Hematopoietic multipotent progenitor cell treated with erythropoietin and hydrocortisone succinate and interleukin-3 and kit ligand, for 15 days (in vitro differentiated cells): Measurements from ENCODE around the gene KATNAL1.
"Not testable (repeated sequence)": the region's sequence is repeated elsewhere in the genome, so short reads cannot be mapped to it uniquely, and the experiment has no call there.

ENCODE experiments used
- DNase-seq: peaks from one replicate; pipeline ENCODE4 v3.0.0-alpha.2; 2015; ENCODE audit warnings: low spot score

The KATNAL1 gene

GRCh38 chr13:30292325-30292724, 15.0 kb downstream of the KATNAL1 start:
- no peak for DNase-seq

GRCh38 chr13:30290812-30291436, 16.4 kb downstream of the KATNAL1 start:
- no peak for DNase-seq

DNA sequence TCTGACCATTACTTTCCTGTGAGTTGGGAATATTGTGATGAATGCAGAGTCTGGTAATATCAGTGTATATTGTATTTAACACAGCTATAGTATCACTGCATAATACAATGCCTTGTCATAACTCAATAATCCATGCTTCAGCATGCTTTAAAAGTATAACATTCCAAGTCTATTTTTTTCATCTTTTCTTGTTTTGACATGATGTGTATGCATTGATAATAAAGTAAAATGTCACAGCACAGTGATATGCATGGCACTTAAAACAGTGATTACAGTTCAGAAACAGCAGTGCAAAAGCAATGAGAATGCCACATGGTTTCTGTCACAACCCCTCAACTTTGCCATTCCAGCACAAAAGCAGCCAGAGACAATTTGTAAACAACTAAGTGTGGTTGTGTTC, 17.8 kb downstream of the KATNAL1 start:
- no peak for DNase-seq

DNA sequence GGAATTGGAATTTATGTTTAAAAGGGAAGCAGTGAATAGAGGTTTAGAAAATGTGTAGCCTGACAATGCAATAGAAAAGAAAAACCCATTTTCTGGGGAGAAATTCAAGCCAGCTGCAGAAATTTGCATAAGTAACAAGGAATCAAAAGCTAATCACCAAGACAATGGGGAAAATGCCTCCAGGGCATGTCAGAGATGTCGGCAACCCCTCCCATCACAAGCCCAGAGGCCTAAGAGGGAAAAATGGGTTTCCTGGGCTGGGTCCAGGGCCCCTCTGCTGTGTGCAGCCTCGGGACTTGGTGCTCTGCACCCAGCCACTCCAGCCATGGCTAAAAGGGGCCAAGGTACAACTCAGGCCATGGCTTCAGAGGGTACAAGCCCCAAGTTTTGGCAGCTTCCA, 21.3 kb downstream of the KATNAL1 start:
- DNase-seq: not testable (repeated sequence)

DNA sequence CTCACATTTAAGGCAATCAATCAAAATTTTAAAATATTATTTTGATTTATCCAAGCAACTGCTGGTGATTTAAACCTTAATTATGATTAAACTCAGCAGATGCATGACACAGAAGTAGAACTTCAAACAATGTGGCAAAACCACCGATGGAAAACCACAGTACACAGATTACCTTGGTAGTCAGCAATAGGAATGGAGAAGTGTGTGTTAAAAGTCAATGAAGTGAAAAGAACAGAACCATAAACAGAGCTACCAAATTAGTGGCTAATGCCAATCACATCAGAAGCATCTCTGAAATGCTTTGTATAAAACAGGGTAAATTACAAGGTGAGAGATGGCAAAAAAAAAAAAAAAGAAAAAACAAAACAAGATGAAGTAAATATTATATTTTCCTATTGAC, 31.2 kb downstream of the KATNAL1 start:
- no peak for DNase-seq

- DNase-seq: no peak
Measured at GRCh38 chr13:30274083-30274482, 33.3 kb downstream of the KATNAL1 start.

DNA sequence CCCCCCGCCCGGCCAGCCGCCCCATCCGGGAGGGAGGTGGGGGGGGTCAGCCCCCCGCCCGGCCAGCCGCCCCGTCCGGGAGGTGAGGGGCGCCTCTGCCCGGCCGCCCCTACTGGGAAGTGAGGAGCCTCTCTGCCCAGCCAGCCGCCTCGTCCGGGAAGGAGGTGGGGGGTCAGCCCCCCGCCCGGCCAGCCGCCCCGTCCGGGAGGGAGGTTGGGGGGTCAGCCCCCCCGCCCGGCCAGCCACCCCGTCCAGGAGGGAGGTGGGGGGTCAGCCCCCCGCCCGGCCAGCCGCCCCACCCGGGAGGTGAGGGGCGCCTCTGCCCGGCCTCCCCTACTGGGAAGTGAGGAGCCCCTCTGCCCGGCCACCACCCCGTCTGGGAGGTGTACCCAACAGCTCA, 37.3 kb downstream of the KATNAL1 start:
- DNase-seq: not testable (repeated sequence)

- DNase-seq: no peak
Measured at GRCh38 chr13:30268673-30269072, 38.7 kb downstream of the KATNAL1 start.

- no peak for DNase-seq
Measured at GRCh38 chr13:30266756-30267155, 40.6 kb downstream of the KATNAL1 start.

- DNase-seq: not testable (repeated sequence)
Measured at GRCh38 chr13:30259149-30259733, 48.1 kb downstream of the KATNAL1 start.

GRCh38 chr13:30257468-30258099, 49.8 kb downstream of the KATNAL1 start:
- no peak for DNase-seq

DNA sequence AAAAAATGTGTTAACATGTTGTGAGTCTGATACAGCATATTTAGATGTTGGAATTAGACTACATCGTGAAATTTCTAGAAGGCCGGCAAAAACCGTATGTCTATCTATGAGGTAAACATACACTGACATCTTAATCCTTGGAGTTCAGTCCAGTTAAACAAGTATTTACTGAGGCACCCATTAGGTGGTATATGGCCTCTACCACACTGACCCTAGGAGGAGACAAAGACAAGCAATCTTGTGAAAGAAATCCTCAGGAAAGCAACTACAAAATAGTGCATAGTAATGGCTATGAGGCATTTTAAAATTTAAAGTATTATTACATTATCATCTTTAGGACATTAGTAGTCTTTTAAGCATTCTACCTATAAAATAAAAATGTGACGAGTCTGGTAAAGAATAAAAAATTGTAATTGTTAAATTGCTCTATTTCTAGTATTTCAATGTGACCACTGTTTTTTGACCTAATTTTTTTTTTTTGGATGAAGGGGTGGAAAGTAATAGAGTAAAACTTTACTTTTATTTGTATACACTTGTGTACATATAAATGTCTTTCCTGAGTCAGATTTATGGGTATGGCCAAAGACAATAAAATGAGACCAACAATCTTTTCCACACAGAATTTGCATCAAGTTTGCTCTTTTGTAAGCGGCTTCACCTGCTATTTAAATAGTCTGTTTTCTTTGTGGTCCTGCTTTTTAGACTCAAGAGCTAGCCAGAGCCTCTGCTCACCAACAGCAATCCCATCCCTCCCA, 50.5 kb downstream of the KATNAL1 start:
- no peak for DNase-seq

- no peak for DNase-seq
Measured at GRCh38 chr13:30255696-30256095, 51.7 kb downstream of the KATNAL1 start.

- no peak for DNase-seq
Measured at GRCh38 chr13:30253830-30254229, 53.5 kb downstream of the KATNAL1 start.

GRCh38 chr13:30247406-30247805, 59.9 kb downstream of the KATNAL1 start:
- DNase-seq: no peak

GRCh38 chr13:30241532-30241931, 65.8 kb downstream of the KATNAL1 start:
- DNase-seq: no peak

DNA sequence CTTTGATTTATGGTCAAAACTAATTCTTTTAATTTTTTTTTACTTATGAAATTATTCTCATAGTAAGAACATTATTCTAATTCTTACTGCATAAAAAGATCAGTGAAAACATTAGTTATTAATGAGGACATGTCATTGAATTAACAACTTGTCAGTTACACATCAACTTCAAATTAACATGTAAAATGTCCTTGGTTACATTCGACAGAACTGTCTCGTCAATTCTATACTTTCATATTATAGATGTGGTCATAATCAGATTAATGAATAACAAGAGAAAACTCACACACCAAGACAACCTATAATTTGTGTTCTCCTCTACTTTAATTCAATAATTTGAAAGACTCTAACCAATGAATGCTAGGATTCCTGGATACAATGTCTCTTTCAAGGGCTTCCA, 66.7 kb downstream of the KATNAL1 start:
- DNase-seq: no peak

DNA sequence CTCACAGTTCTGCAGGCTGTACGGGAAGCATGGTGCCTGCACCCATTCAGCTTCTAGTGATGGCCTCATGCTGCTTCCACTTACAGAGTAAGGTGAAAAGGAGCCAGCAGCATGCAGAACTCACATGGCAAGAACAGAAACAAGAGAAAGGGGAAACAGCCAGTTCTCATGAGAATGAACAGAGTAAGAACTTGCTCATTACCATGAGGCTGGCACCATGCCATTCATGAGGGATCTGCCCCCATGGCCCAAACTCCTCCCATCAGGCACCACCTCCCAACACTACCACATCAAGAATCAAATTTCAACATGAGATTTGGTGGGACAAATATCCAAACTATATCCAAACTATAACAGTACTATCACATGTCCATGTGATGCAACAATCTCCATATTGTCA, 72.1 kb downstream of the KATNAL1 start:
- no peak for DNase-seq

- DNase-seq: no peak
Measured at GRCh38 chr13:30234619-30235162, 72.7 kb downstream of the KATNAL1 start.

GRCh38 chr13:30224732-30225131, 82.6 kb downstream of the KATNAL1 start:
- no peak for DNase-seq

GRCh38 chr13:30222254-30222653, 85.1 kb downstream of the KATNAL1 start:
- DNase-seq: no peak

DNA sequence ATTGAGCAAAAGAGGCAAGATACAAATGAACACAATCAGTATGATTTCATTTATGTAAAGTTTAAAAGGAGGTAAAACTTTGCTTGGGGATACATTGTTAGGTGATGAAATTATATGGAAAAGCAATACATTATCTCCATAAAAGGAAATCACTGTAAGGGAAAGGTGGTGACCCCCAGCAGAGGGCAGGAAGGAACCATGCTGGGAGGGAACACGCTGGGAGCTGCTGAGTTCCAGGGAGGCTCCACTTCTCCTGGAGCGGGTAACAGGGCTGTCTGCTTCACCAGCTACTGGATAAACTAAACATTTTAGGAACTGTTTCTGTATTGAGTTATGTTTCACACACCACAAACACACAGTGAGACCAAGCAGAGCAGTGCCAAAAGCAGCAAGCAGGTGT, 91.2 kb downstream of the KATNAL1 start:
- DNase-seq: no peak

DNA sequence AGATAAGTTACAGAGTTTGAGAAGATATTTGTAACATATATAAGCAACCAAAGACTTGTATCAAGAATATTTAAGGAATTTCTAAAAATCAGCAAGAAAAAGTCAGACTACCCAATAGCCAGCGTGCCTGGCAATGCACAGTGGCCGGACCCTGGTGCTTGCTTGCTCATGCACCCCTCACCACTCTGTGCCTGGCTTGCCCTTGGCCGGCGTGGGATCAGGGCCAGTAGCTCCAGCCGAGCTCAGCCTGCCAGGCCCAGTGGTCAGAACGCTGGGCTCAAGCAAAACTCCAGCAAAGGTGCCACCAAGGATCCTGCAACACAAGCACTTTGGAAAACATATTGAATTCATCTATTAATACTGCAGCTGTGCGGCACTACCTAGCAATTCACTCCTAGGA, 95.1 kb downstream of the KATNAL1 start:
- DNase-seq: no peak
